ENCODE results near the gene KIFAP3. TPM values are rescaled to one million over a fixed set of nuclear protein-coding genes. Genes with fewer than 3 reads are reported as not detected.

KIFAP3 gene
- total RNA-seq, 1 experiment from 2014 or later: 3.8 TPM

DNA sequence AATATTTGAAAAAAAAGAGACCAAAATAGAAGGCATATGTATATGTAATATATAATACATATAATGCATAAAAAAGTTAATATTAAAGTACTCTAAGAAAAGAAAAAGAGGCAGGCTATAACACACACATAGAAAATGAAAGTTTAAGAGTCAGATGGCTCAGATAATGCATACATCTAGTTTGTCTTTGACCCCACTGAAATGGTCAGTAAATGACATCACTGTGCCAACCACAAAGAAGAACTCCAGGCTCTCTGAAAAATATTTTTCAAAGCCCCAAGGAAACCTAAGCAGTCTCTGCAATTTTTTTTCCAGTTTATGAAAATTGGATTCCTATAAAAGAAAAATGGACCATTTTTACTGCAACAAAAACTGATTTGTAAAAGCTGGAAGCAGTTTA is 125.4 kb downstream of the KIFAP3 start:
- no peak overlapping the region for H2BK20ac ChIP-seq (ENCODE audit: low read depth, low read length, poor library complexity, severe bottlenecking)
- H2AK5ac ChIP-seq (ENCODE audit: insufficient read length, low read length): no peak overlapping the region
- no peak overlapping the region for H3K4me2 ChIP-seq (ENCODE audit: insufficient read depth, insufficient read length, low read length)
- H3K79me2 ChIP-seq (ENCODE audit: insufficient read depth, low read length): no peaks in the 10 kb centered on the region
- no peaks in the 10 kb centered on the region for H3K4me1 ChIP-seq (ENCODE audit: insufficient read depth, low read length)
- Mint-ChIP-seq H3K27me3 (ENCODE audit: low read depth) (no peaks in the 10 kb centered on the region), H3K4me1 (peaks cover 8 to 15% of the 10 kb centered on the region in 2 experiments), H3K36me3 (ENCODE audit: insufficient read depth in 1 of 3, low read depth in 3 of 3) (no peaks in the 10 kb centered on the region), H3K4me3 (no peak overlapping the region), H3K27ac (no peak overlapping the region), H3K9me3 (no peaks in the 10 kb centered on the region)
- H3K79me1 ChIP-seq (ENCODE audit: insufficient read depth, low read depth, low read length, poor library complexity, severe bottlenecking): no peaks in the 10 kb centered on the region
- no peak overlapping the region for H4K91ac ChIP-seq (ENCODE audit: insufficient read length, low read depth, low read length)
- H4K20me1 ChIP-seq (ENCODE audit: control insufficient read depth, insufficient read depth, insufficient read length): no peaks in the 10 kb centered on the region
- H2BK15ac ChIP-seq (ENCODE audit: low read depth, low read length): no peak overlapping the region
- no peak overlapping the region for H3K14ac ChIP-seq (ENCODE audit: insufficient read depth, low read length)
- no peak overlapping the region for H3K4ac ChIP-seq (ENCODE audit: low read depth, low read length)
- H2BK120ac ChIP-seq (ENCODE audit: low read depth, low read length, poor library complexity, severe bottlenecking): no peak overlapping the region
- no peaks in the 10 kb centered on the region for H3K9me3 ChIP-seq (ENCODE audit: control insufficient read depth, low read depth, low read length)
- TF ChIP-seq, protein P1, sequence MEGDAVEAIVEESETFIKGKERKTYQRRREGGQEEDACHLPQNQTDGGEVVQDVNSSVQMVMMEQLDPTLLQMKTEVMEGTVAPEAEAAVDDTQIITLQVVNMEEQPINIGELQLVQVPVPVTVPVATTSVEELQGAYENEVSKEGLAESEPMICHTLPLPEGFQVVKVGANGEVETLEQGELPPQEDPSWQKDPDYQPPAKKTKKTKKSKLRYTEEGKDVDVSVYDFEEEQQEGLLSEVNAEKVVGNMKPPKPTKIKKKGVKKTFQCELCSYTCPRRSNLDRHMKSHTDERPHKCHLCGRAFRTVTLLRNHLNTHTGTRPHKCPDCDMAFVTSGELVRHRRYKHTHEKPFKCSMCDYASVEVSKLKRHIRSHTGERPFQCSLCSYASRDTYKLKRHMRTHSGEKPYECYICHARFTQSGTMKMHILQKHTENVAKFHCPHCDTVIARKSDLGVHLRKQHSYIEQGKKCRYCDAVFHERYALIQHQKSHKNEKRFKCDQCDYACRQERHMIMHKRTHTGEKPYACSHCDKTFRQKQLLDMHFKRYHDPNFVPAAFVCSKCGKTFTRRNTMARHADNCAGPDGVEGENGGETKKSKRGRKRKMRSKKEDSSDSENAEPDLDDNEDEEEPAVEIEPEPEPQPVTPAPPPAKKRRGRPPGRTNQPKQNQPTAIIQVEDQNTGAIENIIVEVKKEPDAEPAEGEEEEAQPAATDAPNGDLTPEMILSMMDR (conservative IDR thresholded peaks at IDR 0.05): no peak
- no peak overlapping the region for H3K56ac ChIP-seq (ENCODE audit: insufficient read length, low read depth, low read length)
- no peak overlapping the region for H4K8ac ChIP-seq (replicated peaks; ENCODE audit: insufficient read length, low read depth, low read length)
- H3K23me2 ChIP-seq (ENCODE audit: insufficient read length, low read depth, low read length, poor library complexity, severe bottlenecking): no peaks in the 10 kb centered on the region
- DNase-seq: no peak
- H2AFZ ChIP-seq (ENCODE audit: low read length): no peak overlapping the region
- no peak overlapping the region for H3K27ac ChIP-seq (ENCODE audit: insufficient read length, low read depth, low read length)
- no peak overlapping the region for H2BK5ac ChIP-seq (ENCODE audit: insufficient read length, low read length)
- no peak overlapping the region for H4K5ac ChIP-seq (ENCODE audit: insufficient read length, low read depth, low read length)
- H3K27me3 ChIP-seq (ENCODE audit: insufficient read depth, low read length): no peaks in the 10 kb centered on the region
- no peak overlapping the region for H2BK12ac ChIP-seq (ENCODE audit: insufficient read length, low read depth, low read length)
- no peak overlapping the region for H3K9ac ChIP-seq (ENCODE audit: extremely low read depth, insufficient read length, low read length)
- H3K18ac ChIP-seq (ENCODE audit: insufficient read length, low read depth, low read length): no peak overlapping the region
- H3T11ph ChIP-seq (ENCODE audit: low read length): no peak overlapping the region
- no peak overlapping the region for H3K23ac ChIP-seq (ENCODE audit: insufficient read length, low read depth, low read length)

Data from H9 (cell line).